MCF 10A (cell line): ENCODE results near the gene NHSL2. TPM values are rescaled to one million over a fixed set of nuclear protein-coding genes. Genes with fewer than 3 reads are reported as not detected.
A peak's percentile ranks its signal among the peaks of the same experiment; 100 is the strongest.
"Not testable (repeated sequence)": the region's sequence is repeated elsewhere in the genome, so short reads cannot be mapped to it uniquely, and the experiment has no call there.

ENCODE experiments used
- BruUV-seq: library from RNA; stranded (reverse); fragments of 400-500 nt; replicated peaks from 2 replicates; lab custom pipeline; 2021; lab: Mats Ljungman, UMichigan
- CTCF ChIA-PET: fragments of 300-600 bp; sonication (Branson Sonifier 250); formaldehyde crosslinking; extraction: SDS; loops from one replicate; lab custom pipeline; 2021; ENCODE audit warnings: antibody characterized with exemption, inconsistent platforms; lab: Yijun Ruan, JAX
- POLR2A ChIA-PET: fragments of 300-600, 350-650 bp; sonication (Branson Sonifier 250); formaldehyde crosslinking; extraction: SDS; loops from one replicate; lab custom pipeline; 2020; ENCODE audit warnings: antibody characterized with exemption, inconsistent platforms; lab: Yijun Ruan, JAX
- DNase-seq: peaks from one replicate; pipeline ENCODE4 v3.0.0-alpha.2; 2018; ENCODE audit not compliant: unreplicated experiment
- H3K27ac Mint-ChIP-seq: one replicate; pipeline ENCODE4 v1.8.0; 2022; ENCODE audit warnings: mild to moderate bottlenecking, low read depth, mixed read lengths; ENCODE audit not compliant: unreplicated experiment
- H3K27me3 Mint-ChIP-seq: one replicate; pipeline ENCODE4 v1.8.0; 2022; ENCODE audit warnings: mixed read lengths; ENCODE audit not compliant: insufficient read depth, unreplicated experiment
- H3K36me3 Mint-ChIP-seq: one replicate; pipeline ENCODE4 v1.8.0; 2022; ENCODE audit warnings: mild to moderate bottlenecking, moderate library complexity, mixed read lengths; ENCODE audit not compliant: insufficient read depth, unreplicated experiment
- H3K4me1 Mint-ChIP-seq: one replicate; pipeline ENCODE4 v1.8.0; 2022; ENCODE audit warnings: mixed read lengths; ENCODE audit not compliant: insufficient read depth, unreplicated experiment
- H3K4me3 Mint-ChIP-seq: one replicate; pipeline ENCODE4 v1.8.0; 2022; ENCODE audit warnings: mild to moderate bottlenecking, moderate library complexity, mixed read lengths; ENCODE audit not compliant: unreplicated experiment
- H3K9me3 Mint-ChIP-seq: one replicate; pipeline ENCODE4 v1.8.0; 2022; ENCODE audit warnings: mixed read lengths; ENCODE audit not compliant: unreplicated experiment
- CTCF ChIP-seq: fragments of 200-600 bp; IDR thresholded peaks from one replicate; pipeline ENCODE4 v1.8.0; 2022; ENCODE audit warnings: antibody characterized with exemption, mild to moderate bottlenecking; ENCODE audit not compliant: unreplicated experiment
- intact Hi-C: fragments of 100-400 bp; cut with micrococcal nuclease; formaldehyde crosslinking; loops from 2 replicates; pipeline ENCODE4 v1.14.1; 2022
- total RNA-seq: library from RNA; stranded (reverse); gene quantifications from 2 replicates; pipeline ENCODE4 v1.2.3, GENCODE V29; 2022

Gene NHSL2
- total RNA-seq, 1 experiment from 2014 or later: not detected

GRCh38 chrX:71871367-71871766 lies 39.3 kb upstream of the NHSL2 start:
- CTCF ChIA-PET: interaction anchor here (0.6 to 1.2 kb wide), 2 partner anchors 12 to 397 kb away, joined by 3 to 4 read pairs; no protein-coding TSS in a partner anchor
- Mint-ChIP-seq H3K36me3 (no peaks in the 10 kb centered on the region), H3K4me1 (no peaks in the 10 kb centered on the region), H3K27ac (no peak overlapping the region), H3K27me3 (peaks cover 35% of the 10 kb centered on the region), H3K4me3 (no peak overlapping the region), H3K9me3 (no peaks in the 10 kb centered on the region)
- DNase-seq: peak; percentile 65
- POLR2A ChIA-PET: no interaction called here
- no peak for TF ChIP-seq CTCF
- intact Hi-C loops: no loop called here
- no TSS peak for BruUV-seq

DNA sequence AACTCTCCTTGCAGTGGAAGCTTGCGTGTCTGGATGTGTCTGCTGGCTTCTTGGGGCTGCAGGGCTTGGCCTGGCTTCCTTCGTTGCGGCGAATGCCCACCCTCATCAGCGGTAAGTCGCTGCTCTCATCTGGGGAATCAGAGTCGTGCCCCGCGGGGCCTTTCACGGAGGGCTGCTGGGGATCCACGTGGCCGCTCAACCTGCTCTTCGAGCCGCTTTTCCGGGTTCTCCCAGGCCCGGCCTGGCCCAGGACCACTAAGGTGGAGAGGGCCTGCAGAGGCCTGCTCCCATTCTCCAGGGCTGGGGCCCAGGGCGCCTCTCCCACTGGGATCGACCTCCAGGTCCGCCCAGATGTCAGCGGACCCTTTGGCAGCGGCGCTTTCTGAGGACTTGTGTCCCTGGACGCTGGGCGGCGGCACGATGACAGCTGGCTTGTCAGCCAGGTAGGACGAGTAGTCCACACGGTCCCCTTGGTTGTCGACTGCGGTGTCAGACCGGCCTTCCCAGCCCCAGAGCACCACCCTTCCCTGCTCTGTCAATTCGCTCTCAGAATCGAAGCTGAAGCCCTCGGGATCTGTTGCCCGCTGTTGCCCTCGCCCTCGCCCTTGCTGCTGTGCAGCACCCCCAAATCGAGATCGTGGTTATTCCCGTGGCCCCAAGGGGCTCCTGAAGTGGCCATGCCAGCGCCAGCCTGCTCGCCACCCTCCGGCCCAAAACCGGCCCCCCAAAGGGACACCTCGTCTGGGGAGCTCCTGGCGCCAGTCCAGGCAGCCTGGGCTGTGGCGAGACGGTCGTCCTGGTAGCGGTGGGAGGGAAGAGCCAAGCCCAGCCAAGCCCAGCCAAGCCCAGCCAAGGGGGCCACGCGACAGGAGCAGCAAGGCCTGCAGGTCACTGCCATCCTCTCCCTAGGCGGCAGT lies 37.8 kb upstream of the NHSL2 start:
- H3K4me3 Mint-ChIP-seq: no peak overlapping the region
- peaks cover 29% of the 10 kb centered on the region for H3K27me3 Mint-ChIP-seq
- intact Hi-C loops: no loop called here
- CTCF ChIA-PET: no interaction called here
- DNase-seq: no peak
- TF ChIP-seq CTCF: no peak
- POLR2A ChIA-PET: no interaction called here
- peaks cover 5% of the 10 kb centered on the region for H3K9me3 Mint-ChIP-seq
- H3K27ac Mint-ChIP-seq: no peak overlapping the region
- no peaks in the 10 kb centered on the region for H3K4me1 Mint-ChIP-seq
- H3K36me3 Mint-ChIP-seq: no peaks in the 10 kb centered on the region
- no TSS peak for BruUV-seq

DNA sequence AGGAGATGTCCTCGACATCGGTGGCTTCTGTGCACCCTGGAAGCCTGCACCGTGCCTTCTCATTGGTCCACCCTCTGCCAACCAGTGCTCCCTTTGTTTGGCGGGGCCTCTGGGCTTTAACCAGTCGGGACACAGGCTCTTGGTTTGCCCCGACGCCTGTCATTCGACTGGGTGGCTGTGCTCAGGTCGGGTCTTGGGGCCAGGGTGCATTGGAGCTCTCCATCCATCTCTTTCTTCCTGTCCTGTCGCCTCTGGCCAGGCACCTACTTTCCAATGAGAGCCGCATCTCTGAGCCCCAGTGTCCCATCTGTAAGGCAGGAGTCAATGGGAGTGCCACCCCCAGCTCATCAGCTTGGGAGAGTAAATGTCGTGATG lies 37.2 kb upstream of the NHSL2 start:
- Mint-ChIP-seq H3K27me3 (peaks cover 29% of the 10 kb centered on the region), H3K36me3 (no peaks in the 10 kb centered on the region), H3K4me1 (no peaks in the 10 kb centered on the region), H3K27ac (no peak overlapping the region), H3K9me3 (peaks cover 5% of the 10 kb centered on the region), H3K4me3 (no peak overlapping the region)
- TF ChIP-seq CTCF: no peak
- ChIA-PET POLR2A (no interaction called here), CTCF (no interaction called here)
- DNase-seq: no peak
- intact Hi-C loops: no loop called here
- BruUV-seq: no TSS peak

DNA sequence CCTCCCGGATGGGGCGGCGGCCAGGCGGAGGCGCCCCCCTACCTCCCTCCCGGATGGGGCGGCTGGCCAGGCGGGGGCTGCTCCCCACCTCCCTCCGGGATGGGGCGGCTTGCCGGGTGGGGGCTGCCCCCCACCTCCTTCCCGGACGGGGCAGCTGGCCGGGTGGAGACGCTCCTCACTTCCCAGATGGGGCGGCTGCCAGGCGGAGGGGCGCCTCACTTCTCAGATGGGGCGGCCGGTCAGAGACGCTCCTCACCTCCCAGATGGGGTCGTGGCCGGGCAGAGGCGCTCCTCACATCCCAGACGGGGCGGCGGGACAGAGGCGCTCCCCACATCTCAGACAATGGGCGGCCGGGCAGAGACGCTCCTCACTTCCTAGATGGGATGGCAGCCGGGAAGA lies 33.8 kb upstream of the NHSL2 start:
- CTCF ChIA-PET, H3K4me3 Mint-ChIP-seq, POLR2A ChIA-PET, H3K4me1 Mint-ChIP-seq, BruUV-seq, intact Hi-C loops, DNase-seq, H3K36me3 Mint-ChIP-seq, H3K27ac Mint-ChIP-seq: not testable (repeated sequence)
- H3K9me3 Mint-ChIP-seq: peaks cover 15% of the 10 kb centered on the region
- H3K27me3 Mint-ChIP-seq: peaks cover 49% of the 10 kb centered on the region
